HPDE6-E6E7 (cell line): ENCODE data around the gene DDX18.

Experiments
- DNase-seq: peaks from one replicate; pipeline ENCODE4 v3.0.0; 2011; ENCODE audit warnings: missing footprints; ENCODE audit errors: extremely low spot score

The DDX18 gene

DNA sequence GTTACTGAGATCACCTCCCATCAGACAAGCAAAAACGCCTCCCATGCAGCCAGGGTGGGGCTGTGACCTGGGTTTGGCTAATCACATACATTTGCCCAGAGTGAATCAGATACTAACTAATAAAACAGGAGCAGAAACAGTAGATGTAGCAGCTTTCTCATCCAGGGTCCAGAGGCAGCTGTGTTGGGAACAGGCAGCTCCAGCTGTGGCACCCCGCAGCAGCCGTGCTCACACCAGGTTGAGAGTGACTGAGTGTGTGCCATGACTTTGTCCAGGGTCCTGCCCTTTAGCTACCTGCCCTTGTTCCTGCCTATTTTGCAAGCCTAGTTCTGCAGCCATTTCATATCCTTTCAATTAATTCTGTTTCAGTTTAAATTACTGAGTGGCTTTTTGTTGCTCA, 20.5 kb downstream of the DDX18 start:
- DNase-seq = no peak

GRCh38 chr2:117835990-117836760, 21.7 kb downstream of the DDX18 start:
- peak; percentile 55 for DNase-seq

- DNase-seq = no peak
Measured at GRCh38 chr2:117845304-117845703, 30.8 kb downstream of the DDX18 start.

- no peak for DNase-seq
Measured at GRCh38 chr2:117850015-117850414, 35.5 kb downstream of the DDX18 start.

- DNase-seq = no peak
Measured at GRCh38 chr2:117850461-117850860, 36.0 kb downstream of the DDX18 start.

DNA sequence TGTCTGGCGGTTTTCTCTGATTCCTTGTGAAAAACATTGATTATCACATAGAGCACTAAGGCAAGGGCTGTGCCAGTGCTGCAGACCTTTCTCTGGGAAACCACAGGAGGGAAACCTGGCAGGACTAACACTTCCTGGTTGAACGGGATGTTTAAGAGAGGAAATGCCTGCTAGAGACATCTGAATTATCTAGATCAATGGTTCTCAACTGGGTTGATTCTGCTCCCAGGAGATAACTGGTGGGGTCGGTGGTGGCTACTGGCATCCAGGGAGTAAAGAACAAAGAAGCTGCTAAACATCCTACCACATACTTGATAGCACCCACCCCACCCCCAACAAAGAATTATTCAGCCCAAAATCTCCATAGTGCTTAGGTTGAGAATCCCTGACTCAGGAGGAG, 37.5 kb downstream of the DDX18 start:
- no peak for DNase-seq

DNA sequence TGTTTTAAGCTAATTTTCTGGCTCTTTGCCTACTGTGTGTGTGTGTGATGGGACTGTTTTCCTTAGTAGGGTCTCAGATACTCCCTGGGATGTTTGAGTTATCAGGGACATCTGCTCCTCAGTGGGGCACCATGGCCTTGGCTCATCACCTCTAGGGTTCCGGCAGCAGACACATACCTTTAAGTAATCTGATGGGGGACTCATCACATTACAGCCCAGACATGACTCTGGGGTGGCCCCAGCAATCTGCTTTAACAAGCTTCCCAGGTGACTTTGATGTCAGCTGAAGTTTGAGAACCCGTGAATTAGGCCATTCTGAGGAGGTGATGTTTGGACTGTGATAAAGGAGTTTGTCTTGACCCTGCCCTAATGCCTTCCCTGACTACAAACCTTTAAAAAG, 38.8 kb downstream of the DDX18 start:
- DNase-seq = no peak

DNA sequence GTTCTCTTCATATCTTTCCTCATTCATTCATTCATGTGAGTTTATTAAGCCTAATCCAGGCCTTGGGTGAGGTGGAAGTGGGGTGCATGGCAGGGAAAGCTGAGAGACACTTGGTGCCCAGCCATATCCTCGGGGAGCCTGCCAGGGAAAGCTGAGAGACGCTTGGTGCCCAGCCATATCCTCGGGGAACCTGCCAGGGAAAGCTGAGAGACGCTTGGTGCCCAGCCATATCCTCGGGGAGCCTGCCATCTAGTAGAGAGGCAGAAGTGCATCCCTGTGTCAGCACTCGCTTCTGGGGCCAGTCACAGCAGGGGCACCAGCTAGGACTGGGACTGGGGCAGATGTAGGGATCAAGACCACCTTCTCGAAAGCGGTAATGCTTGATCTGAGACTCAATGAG, 39.4 kb downstream of the DDX18 start:
- no peak for DNase-seq

DNA sequence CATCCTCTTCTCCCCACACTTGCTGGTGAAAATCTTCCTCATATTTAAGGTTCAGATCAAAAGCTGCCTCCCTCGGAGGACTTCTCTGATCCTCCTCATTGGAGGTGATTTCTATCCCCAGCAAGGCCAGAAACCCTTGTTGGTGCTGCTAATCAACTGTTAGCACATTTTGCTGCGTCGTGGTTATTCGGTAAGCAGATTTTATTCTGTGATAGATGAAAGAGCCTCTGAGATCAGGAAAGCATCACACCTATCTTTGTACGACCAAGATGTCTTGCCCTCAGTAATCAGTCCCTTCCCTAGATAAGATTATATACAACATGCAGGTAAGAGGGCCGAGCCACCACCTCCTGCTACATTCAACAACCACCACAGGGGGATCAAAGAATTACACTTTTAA, 40.1 kb downstream of the DDX18 start:
- no peak for DNase-seq

GRCh38 chr2:117855886-117856285, 41.4 kb downstream of the DDX18 start:
- no peak for DNase-seq

DNA sequence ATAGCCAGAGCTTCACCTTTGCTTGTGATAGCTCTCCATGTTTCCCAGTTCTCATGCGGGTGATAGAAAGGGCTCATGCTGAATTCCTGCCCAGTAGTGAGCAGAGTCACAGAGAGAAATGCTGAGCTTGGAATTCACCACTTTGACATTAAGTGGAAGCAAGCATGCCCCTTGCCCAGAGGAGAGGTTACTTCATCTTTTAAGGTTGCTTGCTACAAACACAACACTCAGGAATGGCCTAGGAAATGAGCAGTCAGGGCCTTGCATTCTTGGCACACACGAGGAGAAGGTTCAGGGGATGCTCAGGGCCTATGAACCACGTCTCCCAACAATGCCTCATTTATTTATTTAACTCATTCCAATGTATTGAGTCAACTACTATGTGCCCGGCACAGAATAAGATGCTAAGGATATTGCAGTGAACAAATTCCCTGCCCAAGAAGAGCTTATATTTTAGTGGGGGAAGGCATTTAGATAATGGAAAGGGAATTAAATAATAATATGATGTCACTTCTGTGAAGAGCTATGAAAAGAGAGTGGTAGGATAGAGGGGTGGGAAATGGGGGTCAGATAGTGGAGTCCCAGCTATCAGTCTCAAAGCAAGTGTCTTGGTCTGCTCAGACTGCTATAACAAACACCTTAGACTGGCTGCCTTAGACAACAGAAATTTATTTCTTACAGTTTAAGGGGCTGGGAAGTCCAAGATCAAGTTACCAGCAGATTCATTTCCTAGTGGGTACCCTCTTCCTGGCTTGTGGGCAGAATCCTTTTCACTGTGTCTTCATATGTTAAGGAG, 42.1 kb downstream of the DDX18 start:
- DNase-seq = no peak

- no peak for DNase-seq
Measured at GRCh38 chr2:117858336-117858735, 43.8 kb downstream of the DDX18 start.

DNA sequence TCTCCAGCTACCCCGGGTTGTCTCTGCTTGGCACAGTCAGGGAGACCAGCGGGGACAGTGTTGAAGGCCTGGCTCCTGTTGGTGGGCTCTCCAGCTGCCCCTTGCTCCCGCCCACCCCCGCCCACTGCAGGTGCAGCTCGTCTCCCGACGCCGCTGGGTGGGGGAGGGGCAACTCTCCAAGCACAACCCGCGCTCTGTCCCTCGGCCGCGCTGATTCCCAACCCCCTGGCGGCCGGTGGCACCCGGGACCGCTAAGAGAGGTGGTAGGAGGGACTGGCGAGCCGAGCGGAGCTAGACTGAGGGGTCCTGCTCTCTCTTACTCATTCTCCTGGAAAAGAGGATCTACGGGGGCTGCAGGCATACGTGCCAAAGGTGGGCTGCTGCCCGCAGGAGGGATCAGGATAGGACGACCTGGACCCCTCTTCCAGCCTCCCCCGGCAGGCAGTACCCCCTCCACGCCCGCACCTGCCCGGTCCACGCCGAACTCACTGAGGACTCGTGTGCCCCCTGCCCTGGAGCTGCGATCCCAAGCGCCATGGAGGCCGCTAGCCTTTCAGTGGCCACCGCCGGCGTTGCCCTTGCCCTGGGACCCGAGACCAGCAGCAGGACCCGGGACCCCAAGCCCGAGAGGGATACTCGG, 44.5 kb downstream of the DDX18 start:
- no peak for DNase-seq

DNA sequence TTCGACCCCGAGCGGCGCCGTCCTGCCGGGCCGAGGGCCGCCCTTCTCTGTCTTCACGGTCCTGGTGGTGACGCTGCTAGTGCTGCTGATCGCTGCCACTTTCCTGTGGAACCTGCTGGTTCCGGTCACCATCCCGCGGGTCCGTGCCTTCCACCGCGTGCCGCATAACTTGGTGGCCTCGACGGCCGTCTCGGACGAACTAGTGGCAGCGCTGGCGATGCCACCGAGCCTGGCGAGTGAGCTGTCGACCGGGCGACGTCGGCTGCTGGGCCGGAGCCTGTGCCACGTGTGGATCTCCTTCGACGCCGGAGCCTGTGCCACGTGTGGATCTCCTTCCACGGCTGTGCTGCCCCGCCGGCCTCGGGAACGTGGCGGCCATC, 45.0 kb downstream of the DDX18 start:
- no peak for DNase-seq

- DNase-seq = no peak
Measured at GRCh38 chr2:117859924-117860647, 45.6 kb downstream of the DDX18 start.

DNA sequence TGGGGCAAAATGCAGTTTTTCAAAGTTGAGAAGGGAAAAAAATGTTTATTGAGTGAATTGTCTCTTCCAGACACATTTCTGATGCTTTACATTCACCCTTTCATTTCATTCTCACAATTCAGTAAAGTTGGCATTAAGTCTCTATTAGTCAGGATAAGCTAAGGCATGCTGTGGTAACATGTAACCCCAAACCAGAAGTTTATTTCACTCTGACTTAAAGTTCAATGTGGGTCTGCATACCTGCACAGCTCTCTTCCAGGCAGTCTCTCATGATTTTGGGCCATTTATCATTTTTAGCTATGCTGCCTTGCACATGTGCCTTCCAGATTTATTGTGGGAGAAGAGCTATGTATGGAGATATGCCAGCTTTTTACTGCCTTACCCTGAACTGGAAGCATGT, 48.0 kb downstream of the DDX18 start:
- no peak for DNase-seq

GRCh38 chr2:117875786-117876185, 61.3 kb downstream of the DDX18 start:
- no peak for DNase-seq

- no peak for DNase-seq
Measured at GRCh38 chr2:117879003-117879402, 64.5 kb downstream of the DDX18 start.
